Aorta (tissue), 5 donors: Measurements from ENCODE around the gene UNC93A. TPM values are rescaled to one million over a fixed set of nuclear protein-coding genes. Genes with fewer than 3 reads are reported as not detected.

Source experiments
- ATAC-seq: fragments of 200-7000 bp; cut with Tn5 transposase; one replicate; pipeline ENCODE4 v1.9.1; 2022; ENCODE audit warnings: moderate library complexity; ENCODE audit not compliant: low FRiP score
- DNase-seq, 2 donors: peaks; one replicate each; pipeline ENCODE4 v3.0.0-alpha.2; 2020
- H3K27ac ChIP-seq, 2 donors: one replicate each; pipeline ENCODE4 v1.5.1; 2013; ENCODE audit warnings: low read length in 2 of 2, mild to moderate bottlenecking in 2 of 2, moderate library complexity in 2 of 2, control low read depth in 1 of 2, inconsistent platforms in 1 of 2, low read depth in 1 of 2
- H3K27me3 ChIP-seq, 2 donors: one replicate each; pipeline ENCODE4 v1.6.1; 2013; ENCODE audit warnings: control low read depth in 1 of 2, low read length in 1 of 2, mild to moderate bottlenecking in 1 of 2, moderate library complexity in 1 of 2; ENCODE audit not compliant: insufficient read depth in 2 of 2, control insufficient read depth in 1 of 2
- H3K36me3 ChIP-seq, 2 donors: one replicate each; pipeline ENCODE4 v1.6.1; 2013; ENCODE audit warnings: control low read depth in 1 of 2, low read length in 1 of 2, mild to moderate bottlenecking in 1 of 2; ENCODE audit not compliant: insufficient read depth in 2 of 2, control insufficient read depth in 1 of 2
- H3K4me1 ChIP-seq, 2 donors: one replicate each; pipeline ENCODE4 v1.6.1; 2013; ENCODE audit warnings: low read length in 2 of 2, control low read depth in 1 of 2, mild to moderate bottlenecking in 1 of 2, moderate library complexity in 1 of 2; ENCODE audit not compliant: insufficient read depth in 2 of 2, control insufficient read depth in 1 of 2
- H3K4me3 ChIP-seq, 2 donors: one replicate each; pipeline ENCODE4 v1.5.1; 2013; ENCODE audit warnings: low read length in 2 of 2, control low read depth in 1 of 2, mild to moderate bottlenecking in 1 of 2
- H3K9me3 ChIP-seq: one replicate; pipeline ENCODE4 v1.6.1; 2013; ENCODE audit warnings: mild to moderate bottlenecking, low read length; ENCODE audit not compliant: control insufficient read depth
- WGBS, 2 donors: extraction: QIAGEN DNeasy Blood & Tissue Kit; methylation state at CpG; one replicate each; pipeline ENCODE4 v1.1.7; 2013; 5-methylcytosine and 5-hydroxymethylcytosine counted together
- intact Hi-C, 2 donors: fragments of 100-400 bp; cut with DNase I; formaldehyde crosslinking; loops; one replicate each; pipeline versions ENCODE4 v1.14.2 to v1.15.0; 2022
- polyA plus RNA-seq, 2 donors: library from polyadenylated mRNA; stranded (reverse); fragments of 200-250 nt; gene quantifications; one replicate each; pipeline ENCODE4 v1.2.3, GENCODE V29; 2013
- total RNA-seq, 2 donors: library from RNA; stranded (reverse); fragmentation: NEBNext Ultra II Directional; extraction: Animal tissue kit (Norgen Biotek cat#: 25700); gene quantifications; one replicate each; pipeline ENCODE4 v1.2.1, GENCODE V29; 2021
- donor health status: healthy with polysubstance abuse.
- donor health status: Bipolar disorder and iron deficiency.
- donor health status: DM: no; HTN: no; CAD: no.
- donor health status: DM: no; HTN: no; CAD: no.
- donor health status: DM: yes; HTN: yes; CAD: no.

The UNC93A gene
- total and polyA plus RNA-seq, 4 donors = not detected

GRCh38 chr6:167338541-167339117 lies 47.5 kb downstream of the UNC93A start:
- intact Hi-C loops = no loop called here
- H3K4me1 ChIP-seq = no peaks in the 10 kb centered on the region
- H3K4me3 ChIP-seq = no peak overlapping the region
- WGBS, 2 donors = 78 to 79% methylated on average over 5 of the region's 5 CpGs
- ATAC-seq (no peak), DNase-seq (no peak)
- peaks cover 1% of the 10 kb centered on the region for H3K9me3 ChIP-seq
- peaks cover 0 to 1% of the 10 kb centered on the region in 2 donors for H3K27me3 ChIP-seq
- H3K27ac ChIP-seq = no peak overlapping the region
- no peaks in the 10 kb centered on the region for H3K36me3 ChIP-seq

- intact Hi-C loops = no loop called here
- Histone ChIP-seq H3K9me3 (peaks cover 1% of the 10 kb centered on the region), H3K4me3 (no peak overlapping the region), H3K36me3 (no peaks in the 10 kb centered on the region), H3K27me3 (no peaks in the 10 kb centered on the region), H3K4me1 (no peaks in the 10 kb centered on the region), H3K27ac (no peak overlapping the region)
- DNase-seq (no peak), ATAC-seq (no peak)
- 50 to 59% methylated on average over 12 of the region's 12 CpGs for WGBS, 2 donors
Measured at GRCh38 chr6:167341038-167341583, 50.0 kb downstream of the UNC93A start.

GRCh38 chr6:167341665-167342655 lies 50.8 kb downstream of the UNC93A start:
- ATAC-seq (no peak), DNase-seq (no peak)
- Histone ChIP-seq H3K4me1 (no peaks in the 10 kb centered on the region), H3K27ac (no peak overlapping the region), H3K9me3 (peaks cover 1% of the 10 kb centered on the region), H3K4me3 (no peak overlapping the region), H3K36me3 (no peaks in the 10 kb centered on the region), H3K27me3 (no peaks in the 10 kb centered on the region)
- intact Hi-C loops = no loop called here
- 37 to 47% methylated on average over 3 of the region's 3 CpGs for WGBS, 2 donors

GRCh38 chr6:167342879-167343610 lies 51.9 kb downstream of the UNC93A start:
- intact Hi-C loops = no loop called here
- WGBS, 2 donors = 82 to 84% methylated on average over 14 of the region's 14 CpGs
- DNase-seq (no peak), ATAC-seq (no peak)
- no peaks in the 10 kb centered on the region for H3K27me3 ChIP-seq
- H3K4me1 ChIP-seq = no peaks in the 10 kb centered on the region
- H3K4me3 ChIP-seq = no peak overlapping the region
- H3K36me3 ChIP-seq = no peaks in the 10 kb centered on the region
- H3K9me3 ChIP-seq = peaks cover under 1% of the 10 kb centered on the region
- H3K27ac ChIP-seq = no peak overlapping the region

DNA sequence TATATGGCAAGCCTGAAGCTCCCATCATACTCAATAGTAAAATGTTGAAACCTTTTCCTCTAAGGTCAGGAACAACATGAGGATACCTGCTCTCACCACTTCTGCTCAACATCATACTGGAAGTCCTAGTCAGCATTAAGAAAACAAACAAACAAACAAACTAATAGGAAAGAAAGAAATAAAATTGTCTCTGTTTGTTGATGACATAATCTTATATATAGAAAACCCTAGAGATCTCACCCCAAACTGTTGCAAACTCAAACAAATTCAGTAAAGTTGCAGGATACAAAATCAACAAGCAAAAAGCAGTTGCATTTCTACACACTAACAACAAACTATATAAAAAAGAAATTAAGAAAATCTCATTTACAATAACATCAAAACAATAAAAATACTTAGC lies 54.2 kb downstream of the UNC93A start:
- H3K4me3 ChIP-seq = no peak overlapping the region
- H3K9me3 ChIP-seq = no peaks in the 10 kb centered on the region
- H3K36me3 ChIP-seq = no peaks in the 10 kb centered on the region
- DNase-seq = no peak
- H3K27me3 ChIP-seq = no peaks in the 10 kb centered on the region
- intact Hi-C loops = no loop called here
- no peaks in the 10 kb centered on the region for H3K4me1 ChIP-seq
- no peak for ATAC-seq
- H3K27ac ChIP-seq = no peak overlapping the region

DNA sequence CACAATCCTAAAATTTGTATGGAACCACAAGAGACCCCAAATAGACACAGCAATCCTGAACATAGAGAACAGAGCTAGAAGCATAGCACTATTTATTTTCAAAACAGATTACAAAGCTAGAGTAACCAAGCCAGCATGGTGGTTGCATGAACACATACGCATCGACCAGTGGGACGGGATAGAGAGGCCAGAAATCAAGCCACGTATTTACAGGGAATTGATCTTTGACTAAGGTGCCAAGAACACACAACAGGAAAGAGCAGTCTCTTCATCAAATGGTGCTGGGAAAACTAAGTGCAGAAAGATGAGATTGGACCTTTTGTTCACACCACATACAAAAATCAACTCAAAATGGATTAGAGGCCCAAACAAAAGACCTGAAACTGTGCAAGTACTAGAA lies 54.8 kb downstream of the UNC93A start:
- Histone ChIP-seq H3K36me3 (no peaks in the 10 kb centered on the region), H3K4me1 (no peaks in the 10 kb centered on the region), H3K27me3 (no peaks in the 10 kb centered on the region), H3K27ac (no peak overlapping the region), H3K9me3 (no peaks in the 10 kb centered on the region), H3K4me3 (no peak overlapping the region)
- WGBS, 2 donors = 55 to 70% methylated on average over 4 of the region's 4 CpGs
- ATAC-seq = no peak
- intact Hi-C loops = no loop called here
- no peak for DNase-seq

DNA sequence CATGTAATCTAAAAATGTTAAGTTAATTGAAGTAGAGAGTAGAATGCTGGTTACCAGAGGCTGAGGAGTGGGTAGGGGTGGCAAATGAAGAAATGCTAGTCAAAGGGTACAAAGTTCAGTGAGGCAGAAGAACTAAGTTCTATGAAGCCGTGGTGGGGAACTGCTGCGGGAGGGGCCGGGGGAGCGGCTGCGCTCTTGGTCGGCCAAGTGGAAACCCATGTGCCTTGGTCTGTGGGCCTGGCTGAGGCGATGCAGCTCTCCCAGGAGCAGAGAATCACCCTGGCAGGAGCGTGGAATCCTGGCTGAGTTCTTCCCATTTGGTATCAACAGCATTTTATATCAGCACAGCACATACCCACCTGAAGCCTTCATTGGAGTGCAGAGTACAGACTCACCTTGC lies 56.1 kb downstream of the UNC93A start:
- Histone ChIP-seq H3K36me3 (no peaks in the 10 kb centered on the region), H3K4me1 (no peaks in the 10 kb centered on the region), H3K27me3 (no peaks in the 10 kb centered on the region), H3K27ac (no peak overlapping the region), H3K4me3 (no peak overlapping the region), H3K9me3 (peaks cover under 1% of the 10 kb centered on the region)
- ATAC-seq = no peak
- WGBS, 2 donors = 94 to 96% methylated on average over 8 of the region's 8 CpGs
- intact Hi-C loops = no loop called here
- no peak for DNase-seq

- 26 to 31% methylated on average over 19 of the region's 19 CpGs for WGBS, 2 donors
- Histone ChIP-seq H3K27me3 (no peaks in the 10 kb centered on the region), H3K36me3 (no peaks in the 10 kb centered on the region), H3K9me3 (peaks cover 2% of the 10 kb centered on the region), H3K27ac (no peak overlapping the region), H3K4me1 (no peaks in the 10 kb centered on the region), H3K4me3 (no peak overlapping the region)
- intact Hi-C loops = no loop called here
- DNase-seq = no peak
- no peak for ATAC-seq
Measured at GRCh38 chr6:167349631-167350274, 58.6 kb downstream of the UNC93A start.
